ENCODE data around the gene METTL22.

DNA sequence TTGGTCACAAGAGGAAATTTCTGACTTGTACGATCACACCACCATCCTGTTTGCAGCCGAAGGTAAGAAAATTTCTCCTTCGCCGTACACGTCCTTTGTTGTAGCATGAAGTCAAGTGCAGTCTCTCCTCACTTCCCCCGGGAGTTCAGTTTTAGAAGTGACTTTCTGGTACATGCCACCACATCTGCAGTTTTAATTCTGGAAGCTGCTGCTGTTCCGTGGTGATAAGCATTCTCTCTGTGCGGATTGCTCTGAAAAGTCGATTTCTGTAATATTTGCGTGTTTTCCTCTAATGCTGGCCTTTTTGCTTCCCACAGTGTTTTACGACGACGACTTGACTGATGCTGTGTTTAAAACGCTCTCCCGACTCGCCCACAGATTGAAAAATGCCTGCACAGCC, 20.6 kb downstream of the METTL22 start:
- TF ChIP-seq, protein P1, sequence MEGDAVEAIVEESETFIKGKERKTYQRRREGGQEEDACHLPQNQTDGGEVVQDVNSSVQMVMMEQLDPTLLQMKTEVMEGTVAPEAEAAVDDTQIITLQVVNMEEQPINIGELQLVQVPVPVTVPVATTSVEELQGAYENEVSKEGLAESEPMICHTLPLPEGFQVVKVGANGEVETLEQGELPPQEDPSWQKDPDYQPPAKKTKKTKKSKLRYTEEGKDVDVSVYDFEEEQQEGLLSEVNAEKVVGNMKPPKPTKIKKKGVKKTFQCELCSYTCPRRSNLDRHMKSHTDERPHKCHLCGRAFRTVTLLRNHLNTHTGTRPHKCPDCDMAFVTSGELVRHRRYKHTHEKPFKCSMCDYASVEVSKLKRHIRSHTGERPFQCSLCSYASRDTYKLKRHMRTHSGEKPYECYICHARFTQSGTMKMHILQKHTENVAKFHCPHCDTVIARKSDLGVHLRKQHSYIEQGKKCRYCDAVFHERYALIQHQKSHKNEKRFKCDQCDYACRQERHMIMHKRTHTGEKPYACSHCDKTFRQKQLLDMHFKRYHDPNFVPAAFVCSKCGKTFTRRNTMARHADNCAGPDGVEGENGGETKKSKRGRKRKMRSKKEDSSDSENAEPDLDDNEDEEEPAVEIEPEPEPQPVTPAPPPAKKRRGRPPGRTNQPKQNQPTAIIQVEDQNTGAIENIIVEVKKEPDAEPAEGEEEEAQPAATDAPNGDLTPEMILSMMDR (conservative IDR thresholded peaks at IDR 0.05 in 1 of 2, IDR thresholded peaks at IDR 0.05 in 1 of 2; ENCODE audit: extremely low read depth in 1 of 2, insufficient read depth in 1 of 2, low read depth in 1 of 2, low read length in 2 of 2), result no peak
- no peak for TF ChIP-seq EZH2 (IDR thresholded peaks at IDR 0.05; ENCODE audit: borderline replicate concordance, low read length)
